T-helper 2 cell treated with Interferon-gamma antibody and Interleukin-4, amounts not matched to agents 5 μg/mL and 100 μg/mL, for 36 hours (primary cell): ENCODE data around the gene IPO11.
"Not testable (repeated sequence)": the region's sequence is repeated elsewhere in the genome, so short reads cannot be mapped to it uniquely, and the experiment has no call there.

Experiments used
- DNase-seq: peaks from one replicate; pipeline ENCODE4 v3.0.0; 2021; ENCODE audit warnings: low spot score
- H3K27ac Mint-ChIP-seq: one replicate; pipeline ENCODE4 v1.8.0; 2021; ENCODE audit warnings: mild to moderate bottlenecking, mixed read lengths
- H3K27me3 Mint-ChIP-seq: one replicate; pipeline ENCODE4 v1.8.0; 2021; ENCODE audit warnings: low read depth, mixed read lengths
- H3K36me3 Mint-ChIP-seq: one replicate; pipeline ENCODE4 v1.8.0; 2021; ENCODE audit warnings: low read depth, mixed read lengths
- H3K4me1 Mint-ChIP-seq: one replicate; pipeline ENCODE4 v1.8.0; 2021; ENCODE audit warnings: low read depth, mixed read lengths
- H3K4me3 Mint-ChIP-seq: one replicate; pipeline ENCODE4 v1.8.0; 2022; ENCODE audit warnings: mild to moderate bottlenecking, moderate library complexity, mixed read lengths
- H3K9me3 Mint-ChIP-seq: one replicate; pipeline ENCODE4 v1.8.0; 2021; ENCODE audit warnings: mixed read lengths

The IPO11 gene

GRCh38 chr5:62649476-62650113, 237.0 kb downstream of the IPO11 start:
- Mint-ChIP-seq H3K27ac (no peak overlapping the region), H3K36me3 (peaks cover under 1% of the 10 kb centered on the region), H3K4me1 (peaks cover 17% of the 10 kb centered on the region), H3K4me3 (no peak overlapping the region), H3K27me3 (no peaks in the 10 kb centered on the region), H3K9me3 (no peaks in the 10 kb centered on the region)
- no peak for DNase-seq

GRCh38 chr5:62650197-62650596, 237.6 kb downstream of the IPO11 start:
- Mint-ChIP-seq H3K36me3 (peaks cover 2% of the 10 kb centered on the region), H3K9me3 (no peaks in the 10 kb centered on the region), H3K4me3 (no peak overlapping the region), H3K27me3 (no peaks in the 10 kb centered on the region), H3K27ac (no peak overlapping the region), H3K4me1 (peaks cover 17% of the 10 kb centered on the region)
- DNase-seq: no peak

GRCh38 chr5:62652225-62652624, 239.7 kb downstream of the IPO11 start:
- DNase-seq: no peak
- Mint-ChIP-seq H3K4me1 (peaks cover 17% of the 10 kb centered on the region), H3K9me3 (no peaks in the 10 kb centered on the region), H3K36me3 (peaks cover 2% of the 10 kb centered on the region), H3K4me3 (no peak overlapping the region), H3K27me3 (no peaks in the 10 kb centered on the region), H3K27ac (no peak overlapping the region)

GRCh38 chr5:62653001-62653863, 240.7 kb downstream of the IPO11 start:
- no peak for DNase-seq
- Mint-ChIP-seq H3K27me3 (peaks cover 2% of the 10 kb centered on the region), H3K36me3 (peaks cover 2% of the 10 kb centered on the region), H3K4me1 (peaks cover 17% of the 10 kb centered on the region), H3K27ac (no peak overlapping the region), H3K9me3 (no peaks in the 10 kb centered on the region), H3K4me3 (no peak overlapping the region)

GRCh38 chr5:62653864-62654575, 241.5 kb downstream of the IPO11 start:
- Mint-ChIP-seq H3K4me1 (peaks cover 15% of the 10 kb centered on the region), H3K9me3 (no peaks in the 10 kb centered on the region), H3K36me3 (peaks cover 2% of the 10 kb centered on the region), H3K4me3 (no peak overlapping the region), H3K27me3 (peaks cover 7% of the 10 kb centered on the region), H3K27ac (no peak overlapping the region)
- no peak for DNase-seq

GRCh38 chr5:62657772-62658171, 245.2 kb downstream of the IPO11 start:
- H3K27ac Mint-ChIP-seq, H3K27me3 Mint-ChIP-seq, H3K4me3 Mint-ChIP-seq, H3K4me1 Mint-ChIP-seq, DNase-seq, H3K9me3 Mint-ChIP-seq, H3K36me3 Mint-ChIP-seq: not testable (repeated sequence)

- Mint-ChIP-seq H3K9me3 (no peaks in the 10 kb centered on the region), H3K36me3 (no peaks in the 10 kb centered on the region), H3K27me3 (peaks cover 7% of the 10 kb centered on the region), H3K4me1 (no peaks in the 10 kb centered on the region), H3K27ac (no peak overlapping the region), H3K4me3 (no peak overlapping the region)
- DNase-seq: no peak
These were observed 248.6 kb downstream of the IPO11 start for GRCh38 chr5:62661126-62661525.

GRCh38 chr5:62662521-62662920, 250.0 kb downstream of the IPO11 start:
- no peak overlapping the region for H3K27ac Mint-ChIP-seq
- H3K4me1 Mint-ChIP-seq: no peaks in the 10 kb centered on the region
- peaks cover 7% of the 10 kb centered on the region for H3K27me3 Mint-ChIP-seq
- H3K36me3 Mint-ChIP-seq: no peaks in the 10 kb centered on the region
- no peaks in the 10 kb centered on the region for H3K9me3 Mint-ChIP-seq
- DNase-seq: no peak
- H3K4me3 Mint-ChIP-seq: no peak overlapping the region

- no peaks in the 10 kb centered on the region for H3K4me1 Mint-ChIP-seq
- peaks cover 4% of the 10 kb centered on the region for H3K9me3 Mint-ChIP-seq
- no peak for DNase-seq
- H3K4me3 Mint-ChIP-seq: no peak overlapping the region
- H3K27ac Mint-ChIP-seq: no peak overlapping the region
- no peaks in the 10 kb centered on the region for H3K36me3 Mint-ChIP-seq
- H3K27me3 Mint-ChIP-seq: no peaks in the 10 kb centered on the region
These were observed 258.9 kb downstream of the IPO11 start for GRCh38 chr5:62671479-62671878.

- not testable (repeated sequence) for DNase-seq, H3K27ac Mint-ChIP-seq, H3K4me1 Mint-ChIP-seq, H3K27me3 Mint-ChIP-seq, H3K36me3 Mint-ChIP-seq, H3K4me3 Mint-ChIP-seq
- peaks cover 11% of the 10 kb centered on the region for H3K9me3 Mint-ChIP-seq
These were observed 264.0 kb downstream of the IPO11 start for GRCh38 chr5:62676596-62676995.
